Vagina (tissue), 2 donors: ENCODE measurements around the gene PIEZO1. TPM values are rescaled to one million over a fixed set of nuclear protein-coding genes. Genes with fewer than 3 reads are reported as not detected.

Experiments
- DNase-seq, 2 donors: peaks; one replicate each; pipeline ENCODE4 v3.0.0-alpha.2; 2017; ENCODE audit errors: extremely low spot score in 2 of 2
- H3K27ac ChIP-seq: fragments of 200-600 bp; sonication (generic); one replicate; pipeline ENCODE4 v1.5.1; 2019
- H3K27me3 ChIP-seq: fragments of 200-600 bp; sonication (generic); one replicate; pipeline ENCODE4 v1.5.1; 2019
- H3K36me3 ChIP-seq, 2 donors: fragments of 200-600 bp; sonication (generic); one replicate each; pipeline ENCODE4 v1.5.1; 2017 to 2019
- H3K4me1 ChIP-seq: fragments of 200-600 bp; sonication (generic); one replicate; pipeline ENCODE4 v1.5.1; 2019
- H3K4me3 ChIP-seq, 2 donors: fragments of 200-600 bp; sonication (generic); 1 replicate in 1 of 2; 2 replicates in 1 of 2; pipeline ENCODE4 v1.5.1; 2016 to 2019
- H3K9me3 ChIP-seq: fragments of 200-600 bp; sonication (generic); one replicate; pipeline ENCODE4 v1.5.1; 2019
- CTCF ChIP-seq, 3 experiments: fragments of 450-650 bp in 2 of 3; fragments of 200-600 bp in 1 of 3; sonication (generic) in 1 of 3; IDR thresholded peaks; one replicate each; pipeline ENCODE4 v1.5.1; 2017 to 2019; ENCODE audit warnings: antibody characterized with exemption in 3 of 3, mild to moderate bottlenecking in 2 of 3, moderate library complexity in 2 of 3
- POLR2A ChIP-seq, 2 donors: fragments of 450-650 bp; IDR thresholded peaks; one replicate each; pipeline ENCODE4 v1.6.1; 2017; ENCODE audit warnings: antibody characterized with exemption in 2 of 2, mild to moderate bottlenecking in 2 of 2, moderate library complexity in 2 of 2
- POLR2AphosphoS5 ChIP-seq, 2 donors: sonication (generic); formaldehyde crosslinking; IDR thresholded peaks; one replicate each; pipeline ENCODE4 v1.9.0; 2017; ENCODE audit warnings: antibody characterized with exemption in 2 of 2, mild to moderate bottlenecking in 2 of 2, low read depth in 1 of 2; ENCODE audit not compliant: insufficient read depth in 1 of 2
- intact Hi-C: fragments of 100-400 bp; cut with DNase I; formaldehyde crosslinking; loops from one replicate; pipeline ENCODE4 v1.15.1; 2023
- total RNA-seq: library from RNA; depleted of rRNA; stranded (reverse); fragments of >200 nt; gene quantifications from one replicate; pipeline ENCODE4 v1.2.3, GENCODE V29; 2016

PIEZO1 gene
- total RNA-seq, 1 donor from 2014 or later, result 184 TPM

GRCh38 chr16:88715312-88716190 lies 69.5 kb downstream of the PIEZO1 start:
- Histone ChIP-seq H3K4me3 (no peak overlapping the region), H3K27me3 (no peaks in the 10 kb centered on the region), H3K36me3 (peaks cover 0 to 60% of the 10 kb centered on the region in 2 donors), H3K27ac (no peak overlapping the region), H3K4me1 (no peaks in the 10 kb centered on the region), H3K9me3 (no peaks in the 10 kb centered on the region)
- intact Hi-C loops, result no loop called here
- TF ChIP-seq CTCF (IDR thresholded peaks at IDR 0.05), result no peak
- TF ChIP-seq POLR2AphosphoS5 (IDR thresholded peaks at IDR 0.05; ENCODE audit: insufficient read depth in 1 of 2, low read depth in 1 of 2), result no peak
- no peak for TF ChIP-seq POLR2A (IDR thresholded peaks at IDR 0.05)
- no peak for DNase-seq

DNA sequence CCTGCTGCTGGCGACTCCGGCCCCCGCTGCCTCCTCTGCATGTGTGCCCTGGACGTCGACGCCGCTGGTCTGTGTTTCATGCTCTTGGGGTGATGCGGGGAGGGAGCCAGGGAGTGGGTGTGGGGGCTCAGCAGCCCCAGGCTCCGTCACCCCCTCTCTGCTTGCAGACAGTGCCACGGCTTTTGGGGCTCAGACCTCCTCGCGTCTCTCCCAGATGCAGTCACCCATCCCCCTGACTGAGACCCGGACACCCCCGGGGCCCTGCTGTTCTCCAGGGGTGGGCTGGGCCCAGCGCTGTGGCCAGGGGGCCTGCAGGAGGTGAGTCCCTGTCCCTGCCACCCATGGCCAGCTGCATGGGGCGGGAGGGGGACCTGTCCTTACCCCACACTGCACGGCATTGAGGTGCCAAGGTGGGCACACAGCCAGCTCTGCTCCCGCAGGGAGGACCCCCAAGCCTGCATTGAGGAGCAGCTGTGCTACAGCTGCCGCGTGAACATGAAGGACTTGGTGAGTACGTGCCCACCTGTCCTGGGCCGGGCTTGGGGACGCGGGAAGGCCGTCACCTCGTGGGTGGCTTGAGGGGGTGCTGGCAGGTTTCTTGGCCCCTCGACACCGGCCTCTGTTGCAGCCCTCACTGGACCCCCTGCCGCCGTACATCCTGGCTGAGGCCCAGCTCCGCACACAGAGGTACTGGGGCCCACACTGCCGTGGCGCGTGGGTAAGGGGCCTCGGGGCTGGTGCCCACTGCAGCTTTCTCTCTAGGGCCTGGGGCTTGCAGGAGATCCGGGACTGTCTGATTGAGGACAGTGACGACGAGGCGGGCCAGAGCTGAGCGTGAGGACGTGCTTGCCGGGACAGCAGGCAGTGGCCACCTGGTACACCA lies 70.4 kb downstream of the PIEZO1 start:
- H3K36me3 ChIP-seq, result peaks cover 0 to 51% of the 10 kb centered on the region in 2 donors

GRCh38 chr16:88713568-88714419 lies 71.2 kb downstream of the PIEZO1 start:
- H3K4me1 ChIP-seq, result no peaks in the 10 kb centered on the region
- peaks cover 0 to 43% of the 10 kb centered on the region in 2 donors for H3K36me3 ChIP-seq
- no peak for TF ChIP-seq POLR2A (IDR thresholded peaks at IDR 0.05)
- no peak for TF ChIP-seq POLR2AphosphoS5 (IDR thresholded peaks at IDR 0.05; ENCODE audit: insufficient read depth in 1 of 2, low read depth in 1 of 2)
- no peak for TF ChIP-seq CTCF (IDR thresholded peaks at IDR 0.05)
- no peak overlapping the region for H3K4me3 ChIP-seq
- intact Hi-C loops, result no loop called here
- no peaks in the 10 kb centered on the region for H3K9me3 ChIP-seq
- H3K27me3 ChIP-seq, result no peaks in the 10 kb centered on the region
- no peak for DNase-seq
- no peak overlapping the region for H3K27ac ChIP-seq

More for the DNA sequence above, 70.4 kb downstream of the PIEZO1 start:
- no peak for DNase-seq
- H3K27me3 ChIP-seq, result no peaks in the 10 kb centered on the region
- no peak for TF ChIP-seq CTCF (IDR thresholded peaks at IDR 0.05)
- TF ChIP-seq POLR2AphosphoS5 (IDR thresholded peaks at IDR 0.05; ENCODE audit: insufficient read depth in 1 of 2, low read depth in 1 of 2), result no peak
- TF ChIP-seq POLR2A (IDR thresholded peaks at IDR 0.05), result no peak
- intact Hi-C loops, result no loop called here
- H3K27ac ChIP-seq, result no peak overlapping the region
- H3K9me3 ChIP-seq, result no peaks in the 10 kb centered on the region
- no peak overlapping the region for H3K4me3 ChIP-seq
- no peaks in the 10 kb centered on the region for H3K4me1 ChIP-seq

DNA sequence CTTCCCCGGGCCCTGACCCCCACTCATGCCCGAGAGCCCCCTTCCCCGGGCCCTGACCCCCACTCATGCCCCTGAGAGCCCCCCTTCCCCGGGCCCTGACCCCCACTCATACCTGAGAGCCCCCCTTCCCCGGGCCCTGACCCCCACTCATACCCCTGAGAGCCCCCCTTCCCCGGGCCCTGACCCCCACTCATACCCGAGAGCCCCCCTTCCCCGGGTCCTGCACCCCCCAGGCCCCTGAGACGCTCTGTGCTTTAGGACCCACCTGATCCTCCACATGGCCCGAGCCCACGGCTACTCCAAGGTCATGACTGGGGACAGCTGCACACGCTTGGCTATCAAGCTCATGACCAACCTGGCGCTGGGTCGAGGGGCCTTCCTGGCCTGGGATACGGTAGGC lies 72.0 kb downstream of the PIEZO1 start:
- intact Hi-C loops, result no loop called here
- H3K4me1 ChIP-seq, result no peaks in the 10 kb centered on the region
- no peaks in the 10 kb centered on the region for H3K9me3 ChIP-seq
- no peak for DNase-seq
- no peak overlapping the region for H3K27ac ChIP-seq
- no peak for TF ChIP-seq POLR2A (IDR thresholded peaks at IDR 0.05)
- TF ChIP-seq POLR2AphosphoS5 (IDR thresholded peaks at IDR 0.05; ENCODE audit: insufficient read depth in 1 of 2, low read depth in 1 of 2), result no peak
- TF ChIP-seq CTCF (IDR thresholded peaks at IDR 0.05), result no peak
- H3K27me3 ChIP-seq, result no peaks in the 10 kb centered on the region
- H3K4me3 ChIP-seq, result no peak overlapping the region
- peaks cover 0 to 37% of the 10 kb centered on the region in 2 donors for H3K36me3 ChIP-seq
